Mesothelial cell of epicardium (in vitro differentiated cells): Measurements from ENCODE around the gene KRTAP10-6. TPM values are rescaled to one million over a fixed set of nuclear protein-coding genes. Genes with fewer than 3 reads are reported as not detected.
"Not testable (repeated sequence)": the region's sequence is repeated elsewhere in the genome, so short reads cannot be mapped to it uniquely, and the experiment has no call there.

Experiments
- DNase-seq, 2 experiments: peaks; one replicate each; pipeline ENCODE4 v3.0.0; 2021; ENCODE audit warnings: low spot score in 2 of 2; ENCODE audit not compliant: unreplicated experiment in 2 of 2
- H3K27ac Mint-ChIP-seq: 2 replicates; pipeline ENCODE4 v1.8.0; 2021; ENCODE audit warnings: mixed read lengths
- H3K27me3 Mint-ChIP-seq: 2 replicates; pipeline ENCODE4 v1.8.0; 2021; ENCODE audit warnings: low read depth, mixed read lengths
- H3K36me3 Mint-ChIP-seq: 2 replicates; pipeline ENCODE4 v1.8.0; 2021; ENCODE audit warnings: mixed read lengths
- H3K4me1 Mint-ChIP-seq: 2 replicates; pipeline ENCODE4 v1.8.0; 2021; ENCODE audit warnings: mixed read lengths
- H3K4me3 Mint-ChIP-seq: 2 replicates; pipeline ENCODE4 v1.8.0; 2021; ENCODE audit warnings: mild to moderate bottlenecking, moderate library complexity, mixed read lengths
- H3K9me3 Mint-ChIP-seq: 2 replicates; pipeline ENCODE4 v1.8.0; 2021; ENCODE audit warnings: mixed read lengths
- CTCF ChIP-seq: fragments of 200-600 bp; sonication (generic); IDR thresholded peaks from one replicate; pipeline ENCODE4 v1.5.0; 2021; ENCODE audit warnings: antibody characterized with exemption; ENCODE audit not compliant: unreplicated experiment
- total RNA-seq: library from RNA; stranded (reverse); gene quantifications from 3 replicates; pipeline ENCODE4 v1.2.1, GENCODE V29; 2021

The KRTAP10-6 gene
- total RNA-seq, 1 donor from 2014 or later = not detected

- Mint-ChIP-seq H3K9me3 (peaks cover 13% of the 10 kb centered on the region), H3K27ac (no peak overlapping the region), H3K36me3 (no peaks in the 10 kb centered on the region), H3K27me3 (peaks cover 3% of the 10 kb centered on the region), H3K4me1 (peaks cover 27% of the 10 kb centered on the region), H3K4me3 (no peak overlapping the region)
- DNase-seq = no peak
- no peak for TF ChIP-seq CTCF
Observed at GRCh38 chr21:44555200-44555875, 37.0 kb downstream of the KRTAP10-6 start.

- Mint-ChIP-seq H3K27ac (peak overlapping the region; percentile 17), H3K36me3 (no peaks in the 10 kb centered on the region), H3K4me3 (no peak overlapping the region), H3K27me3 (peaks cover under 1% of the 10 kb centered on the region), H3K4me1 (peaks cover 43% of the 10 kb centered on the region), H3K9me3 (peaks cover 11% of the 10 kb centered on the region)
- no peak for TF ChIP-seq CTCF
- DNase-seq = no peak
Observed at GRCh38 chr21:44552681-44553080, 39.6 kb downstream of the KRTAP10-6 start.

- Mint-ChIP-seq H3K4me1 (peaks cover 38% of the 10 kb centered on the region), H3K36me3 (peaks cover under 1% of the 10 kb centered on the region), H3K9me3 (peaks cover 16% of the 10 kb centered on the region), H3K4me3 (no peak overlapping the region), H3K27me3 (no peaks in the 10 kb centered on the region), H3K27ac (peak overlapping the region; percentile 59)
- DNase-seq = no peak
- TF ChIP-seq CTCF = no peak
Observed at GRCh38 chr21:44552136-44552535, 40.2 kb downstream of the KRTAP10-6 start.

GRCh38 chr21:44551340-44551961 lies 40.9 kb downstream of the KRTAP10-6 start, which contains the start of gene KRTAP10-2:
Gene KRTAP10-2, minus strand, starts transcription at chr21:44551505. Its CDS starts 47 bp downstream, at chr21:44551458.
- no peaks in the 10 kb centered on the region for H3K27me3 Mint-ChIP-seq
- TF ChIP-seq CTCF = no peak
- DNase-seq = peak in 1 of 2 experiments; percentile 34
- H3K4me3 Mint-ChIP-seq = no peak within 1 kb of the TSS
- peaks cover 35% of the 10 kb centered on the region for H3K4me1 Mint-ChIP-seq
- H3K36me3 Mint-ChIP-seq = peaks cover 7% of the 10 kb centered on the region
- peak within 1 kb of the TSS; percentile 59 for H3K27ac Mint-ChIP-seq
- H3K9me3 Mint-ChIP-seq = peaks cover 23% of the 10 kb centered on the region

- Mint-ChIP-seq H3K9me3 (peaks cover 24% of the 10 kb centered on the region), H3K4me1 (peaks cover 35% of the 10 kb centered on the region), H3K27ac (no peak overlapping the region), H3K4me3 (no peak overlapping the region), H3K36me3 (peaks cover 7% of the 10 kb centered on the region), H3K27me3 (no peaks in the 10 kb centered on the region)
- no peak for DNase-seq
- TF ChIP-seq CTCF = no peak
Observed at GRCh38 chr21:44550807-44551206, 41.5 kb downstream of the KRTAP10-6 start.

- H3K27me3 Mint-ChIP-seq, H3K4me3 Mint-ChIP-seq, H3K36me3 Mint-ChIP-seq, H3K27ac Mint-ChIP-seq: not testable (repeated sequence)
- peak in 1 of 2 experiments; percentile 36 for DNase-seq
- H3K9me3 Mint-ChIP-seq = peaks cover 29% of the 10 kb centered on the region
- H3K4me1 Mint-ChIP-seq = peaks cover 35% of the 10 kb centered on the region
Observed at GRCh38 chr21:44550285-44550684, 42.0 kb downstream of the KRTAP10-6 start.
